Endometrial microvascular endothelial cells (primary cell): ENCODE results near the gene TBK1. TPM values are rescaled to one million over a fixed set of nuclear protein-coding genes. Genes with fewer than 3 reads are reported as not detected.

ENCODE experiments used
- in situ Hi-C: cut with HindIII; loops from 2 replicates; pipeline ENCODE4 v1.10.0; 2017; ENCODE audit warnings: low sequenced_read_pairs, low pct_unique_long_range_greater_than_20kb; ENCODE audit errors: inconsistent ontology term
- total RNA-seq: library from RNA; depleted of rRNA; stranded (reverse); fragments of >200 nt; gene quantifications from one replicate; pipeline ENCODE4 v1.2.3, GENCODE V29; 2015; ENCODE audit errors: inconsistent ontology term

The TBK1 gene
- total RNA-seq, 1 donor from 2014 or later, result 25.3 TPM

- in situ Hi-C loops, result no loop called here
Measured at GRCh38 chr12:64450057-64450640, 1.8 kb upstream of the TBK1 start.

DNA sequence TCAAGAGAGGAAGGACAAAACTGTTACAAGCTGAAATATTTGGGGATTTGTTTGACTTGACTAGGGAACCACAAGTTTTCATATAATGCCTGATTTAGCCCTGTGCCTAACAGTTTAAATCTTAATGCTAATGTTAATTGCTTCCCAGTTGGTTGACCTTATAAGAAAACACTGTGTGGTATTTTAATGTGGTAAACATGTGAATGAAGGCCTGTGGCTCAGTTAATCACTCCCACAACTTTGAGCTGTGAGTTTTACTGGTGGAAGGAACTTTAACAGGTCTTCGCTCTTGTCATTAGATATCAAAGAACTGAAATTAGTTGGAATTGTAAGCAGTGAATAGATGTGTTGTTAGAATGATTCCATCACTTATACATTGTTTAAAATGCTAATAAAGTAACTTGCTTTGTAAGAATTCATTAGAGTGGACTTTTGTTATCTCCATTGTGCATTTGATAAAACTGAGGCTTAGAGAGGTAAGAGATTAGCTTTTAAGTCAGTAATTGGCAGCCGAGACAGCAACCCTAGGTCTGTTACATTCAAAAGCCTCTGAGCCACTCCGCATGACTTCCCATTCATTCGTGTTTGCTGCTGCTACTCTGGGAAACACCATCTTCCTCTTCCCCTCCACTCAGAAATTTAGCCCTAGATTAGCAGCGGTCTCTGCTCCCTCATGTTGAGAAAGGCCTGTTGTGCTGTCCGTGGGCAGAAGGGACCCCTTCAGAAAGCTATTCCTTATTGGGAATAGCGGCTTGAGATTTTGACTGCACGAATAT, 1.0 kb upstream of the TBK1 start:
- in situ Hi-C loops, result no loop called here

DNA sequence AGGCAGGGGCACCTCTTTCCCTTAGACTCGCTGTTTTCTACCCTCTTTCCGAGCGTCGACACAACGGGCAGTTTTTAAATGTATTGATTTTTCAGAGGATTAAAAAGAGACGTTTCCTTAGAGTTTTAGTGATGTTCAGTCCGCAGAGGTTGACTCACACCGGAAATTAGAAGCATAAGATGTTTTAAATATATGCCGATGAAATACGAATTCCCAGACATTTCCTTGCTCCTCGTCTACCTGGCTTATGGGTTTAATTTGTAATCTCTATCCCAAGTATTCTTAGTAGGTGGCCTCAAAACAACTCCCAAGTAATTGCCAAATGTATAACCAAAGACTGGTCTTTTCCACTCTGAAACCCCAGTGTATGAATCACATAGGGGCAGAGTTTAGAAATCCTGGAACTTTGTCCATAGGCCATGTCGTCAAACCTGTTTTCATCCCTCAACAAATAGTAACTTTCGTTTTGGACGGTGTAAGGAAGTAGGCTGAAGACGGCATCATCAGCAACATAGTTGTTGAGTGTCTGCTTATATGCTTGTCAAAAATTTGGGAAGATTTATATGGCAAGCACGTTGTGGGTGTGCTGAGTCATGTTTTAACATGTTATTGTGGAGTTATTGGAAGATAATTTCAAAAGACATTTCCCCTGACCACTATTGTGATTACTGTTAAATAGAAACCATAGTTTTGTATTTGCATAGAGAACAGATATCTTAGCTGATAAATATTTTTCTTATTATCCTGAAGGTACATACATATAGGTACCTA, 824 bp downstream of the TBK1 start:
- in situ Hi-C loops, result no loop called here

DNA sequence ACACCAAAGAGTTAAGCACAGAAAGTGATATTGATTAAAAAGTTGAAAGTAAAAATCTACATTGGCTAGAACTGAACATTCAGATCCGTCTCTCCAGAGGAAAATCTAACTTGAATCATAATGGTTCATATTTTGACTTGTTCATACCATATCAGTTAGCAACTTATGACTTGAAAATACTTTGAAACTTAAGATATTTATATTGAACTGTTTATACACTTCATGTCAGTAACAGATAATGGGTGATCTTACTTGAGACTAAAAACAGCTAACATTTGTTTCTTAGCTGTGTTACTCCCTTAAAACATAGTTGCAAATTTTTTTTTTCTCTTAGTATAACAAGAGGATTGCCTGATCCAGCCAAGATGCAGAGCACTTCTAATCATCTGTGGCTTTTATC, 3.6 kb downstream of the TBK1 start:
- in situ Hi-C loops, result no loop called here

DNA sequence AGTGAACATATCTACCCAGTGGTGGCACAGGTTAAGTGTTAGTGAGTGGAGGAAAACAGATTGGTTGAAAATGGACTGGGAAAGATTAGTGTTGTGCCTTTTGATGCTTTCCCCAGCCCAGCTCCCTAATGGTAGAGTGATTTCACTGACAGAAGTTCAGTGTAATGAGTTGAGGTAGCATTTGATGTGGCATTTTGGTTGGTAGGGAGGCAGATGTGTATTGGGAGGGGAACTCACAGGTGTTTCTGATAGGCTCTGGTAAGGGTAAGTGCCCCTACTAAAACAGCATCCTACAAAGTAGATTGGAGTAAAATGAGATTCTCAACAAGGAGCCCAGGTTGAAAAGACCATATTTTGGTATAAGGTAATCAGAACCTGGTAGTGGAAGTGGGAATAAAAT, 4.2 kb downstream of the TBK1 start:
- in situ Hi-C loops, result no loop called here

DNA sequence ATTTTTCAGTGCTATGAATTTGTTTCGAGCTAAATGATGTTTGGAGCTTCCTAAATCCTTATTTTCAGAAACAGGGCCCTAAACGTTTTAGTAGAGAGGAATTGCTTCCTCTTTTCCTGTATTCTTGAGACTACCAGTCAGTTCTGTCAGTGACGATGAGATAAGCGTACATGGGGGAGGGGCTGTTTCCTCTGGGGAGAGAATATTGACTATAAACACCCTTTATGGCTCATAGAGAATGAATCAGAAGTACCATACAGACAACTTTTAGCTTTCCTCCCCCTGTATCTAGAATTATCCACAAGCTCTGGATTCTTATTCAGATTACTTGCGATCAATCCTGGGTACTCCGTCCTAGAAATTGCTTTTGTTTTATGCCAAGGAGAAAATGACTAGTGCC, 5.1 kb downstream of the TBK1 start:
- in situ Hi-C loops, result no loop called here

- in situ Hi-C loops, result no loop called here
Measured at GRCh38 chr12:64457466-64457865, 5.5 kb downstream of the TBK1 start.

DNA sequence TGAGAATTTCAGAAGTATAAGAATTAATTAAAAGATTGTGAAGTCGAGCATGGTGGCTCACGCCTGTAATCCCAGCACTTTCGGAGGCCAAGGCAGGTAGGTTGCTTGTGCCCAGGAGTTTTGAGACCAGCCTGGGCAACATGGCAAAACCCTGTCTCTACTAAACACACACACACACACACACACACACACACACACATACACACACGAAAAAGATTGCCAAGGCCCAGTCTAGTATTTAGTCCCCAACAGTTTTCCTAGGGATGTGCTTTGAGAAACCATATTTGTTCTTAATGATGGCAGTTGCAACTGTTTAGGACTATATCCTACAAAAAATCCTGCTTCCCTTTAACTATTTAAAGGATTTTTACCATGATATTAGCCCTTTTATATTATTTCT, 6.0 kb downstream of the TBK1 start:
- in situ Hi-C loops, result no loop called here

DNA sequence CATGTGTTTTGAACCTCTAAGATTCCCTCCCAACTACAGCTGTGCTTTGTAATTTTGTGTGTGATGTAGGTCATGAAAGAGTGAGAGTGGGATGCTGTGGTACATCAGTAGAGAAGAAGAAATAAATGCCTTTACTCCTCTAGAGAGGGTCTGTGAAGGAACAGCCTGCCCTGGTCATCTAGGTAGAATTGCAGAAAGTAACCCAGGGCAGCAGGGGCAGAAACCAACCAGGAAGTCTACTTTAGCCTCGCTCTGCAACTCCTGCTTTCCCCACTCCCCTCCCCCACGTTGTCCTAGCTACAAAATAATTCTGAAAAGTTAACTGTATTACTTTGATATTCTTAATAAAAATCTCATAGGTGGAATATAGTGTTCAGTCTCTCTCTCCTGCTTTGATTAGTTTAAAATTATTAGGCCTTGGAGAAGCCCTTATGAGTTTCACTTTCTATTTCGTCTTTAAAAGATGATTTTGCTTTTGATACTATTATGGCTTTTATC, 7.5 kb downstream of the TBK1 start:
- in situ Hi-C loops, result no loop called here

GRCh38 chr12:64461634-64462414, 9.9 kb downstream of the TBK1 start:
- in situ Hi-C loops, result no loop called here

GRCh38 chr12:64466178-64466577, 14.3 kb downstream of the TBK1 start:
- in situ Hi-C loops, result no loop called here

- in situ Hi-C loops, result no loop called here
Measured at GRCh38 chr12:64468966-64469365, 17.0 kb downstream of the TBK1 start.

DNA sequence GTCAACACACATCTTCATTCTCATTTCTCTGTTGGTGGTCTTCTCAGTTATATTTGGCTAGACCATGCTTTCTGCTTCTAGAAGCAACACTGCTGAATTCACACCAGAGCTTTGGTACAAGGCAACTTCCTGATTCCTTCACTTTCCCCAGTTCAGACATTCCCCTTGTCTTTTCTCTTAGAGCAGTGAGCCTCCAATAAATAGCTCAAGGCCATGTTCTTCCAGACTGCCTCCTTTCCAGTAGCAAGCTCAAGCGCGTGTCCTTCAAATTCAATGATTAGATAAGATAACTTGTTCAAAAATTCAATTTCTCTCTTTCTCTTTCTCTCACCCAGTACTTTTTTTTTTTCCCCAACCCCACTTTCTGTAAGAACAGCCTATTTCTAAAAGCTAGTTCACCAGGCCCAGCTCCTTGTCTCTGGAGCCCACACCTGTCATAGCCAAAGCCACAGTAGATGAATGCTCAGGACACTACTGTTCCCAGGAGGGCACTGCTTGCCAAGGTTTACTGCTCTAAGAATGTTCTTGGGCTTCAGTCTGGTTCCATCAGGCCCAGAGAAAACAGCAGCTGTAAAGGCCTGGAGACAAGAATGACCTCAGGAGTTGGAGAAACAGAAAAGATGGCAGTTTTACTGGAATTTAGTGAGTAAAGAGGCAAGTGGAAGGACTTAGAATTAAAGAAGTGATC, 17.7 kb downstream of the TBK1 start:
- in situ Hi-C loops, result no loop called here

DNA sequence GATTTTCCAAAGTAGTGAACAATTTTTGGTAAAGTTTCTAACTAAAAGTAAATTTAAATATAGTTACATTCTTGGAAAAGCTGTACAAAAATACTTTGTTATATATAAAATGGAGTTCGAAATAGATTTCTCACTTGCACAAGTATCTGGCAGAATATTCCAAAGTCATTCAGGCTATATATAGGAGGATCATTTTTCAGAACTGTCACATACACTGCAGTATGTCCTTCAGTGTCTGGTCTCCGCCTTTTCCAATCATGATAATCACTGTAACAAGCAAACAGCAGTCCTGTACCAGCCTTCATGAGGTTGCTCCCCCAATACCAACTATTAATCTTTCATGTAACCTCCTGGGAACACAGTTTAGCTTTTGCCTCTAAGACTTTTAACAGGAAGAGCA, 18.6 kb downstream of the TBK1 start:
- in situ Hi-C loops, result no loop called here

GRCh38 chr12:64473176-64473575, 21.3 kb downstream of the TBK1 start:
- in situ Hi-C loops, result no loop called here

DNA sequence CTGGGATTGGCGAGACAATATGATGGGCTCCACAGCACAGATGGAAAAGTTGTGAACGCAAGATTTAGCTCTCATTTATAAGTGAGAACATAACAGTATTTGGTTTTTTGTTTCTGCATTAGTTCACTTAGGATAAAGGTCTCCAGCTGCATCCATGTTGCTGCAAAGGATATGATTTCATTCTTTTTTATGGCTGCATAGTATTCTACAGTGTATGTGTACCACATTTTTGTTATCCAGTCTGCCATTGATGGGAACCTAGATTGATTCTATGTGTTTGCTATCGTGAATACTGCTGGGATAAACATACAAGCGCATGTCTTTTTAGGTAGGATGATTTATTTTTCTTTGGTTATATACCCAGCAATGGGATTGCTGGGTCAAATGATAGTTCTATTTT, 23.6 kb downstream of the TBK1 start:
- in situ Hi-C loops, result no loop called here

GRCh38 chr12:64476844-64477243, 24.9 kb downstream of the TBK1 start:
- in situ Hi-C loops, result no loop called here

DNA sequence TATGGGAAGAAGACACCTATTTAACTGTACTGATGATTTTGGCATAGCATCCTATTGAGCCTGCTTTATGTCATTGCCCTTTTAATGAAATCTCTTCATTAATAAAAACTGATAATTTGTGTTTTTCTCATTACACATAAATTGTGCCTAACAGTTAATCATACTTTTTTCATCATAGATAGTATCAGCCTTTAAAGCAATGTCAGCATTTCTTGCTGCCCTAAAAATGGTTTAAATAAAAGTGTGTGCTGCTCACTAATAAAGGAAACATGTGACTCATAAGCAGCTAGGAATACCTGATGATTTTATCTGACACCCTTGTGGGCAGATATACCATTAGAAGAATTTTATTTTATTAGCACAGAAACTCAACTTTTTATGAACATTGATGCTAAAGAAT, 26.7 kb downstream of the TBK1 start:
- in situ Hi-C loops, result no loop called here

GRCh38 chr12:64480148-64480547, 28.2 kb downstream of the TBK1 start:
- in situ Hi-C loops, result no loop called here
